IMR-90 (cell line): Measurements from ENCODE around the gene MIA2. TPM values are rescaled to one million over a fixed set of nuclear protein-coding genes. Genes with fewer than 3 reads are reported as not detected.

ENCODE experiments used
- ATAC-seq: fragments of 200-7000 bp; cut with Tn5 transposase; 2 replicates; pipeline ENCODE4 v1.9.1; 2020; ENCODE audit warnings: low read depth, mild to moderate bottlenecking, moderate library complexity
- BruUV-seq: library from RNA; stranded (reverse); fragments of 400-500 nt; replicated peaks from 2 replicates; lab custom pipeline; 2021; lab: Mats Ljungman, UMichigan
- CTCF ChIA-PET: fragments of 300-600 bp; formaldehyde crosslinking; extraction: SDS; loops from one replicate; lab custom pipeline; 2021; ENCODE audit warnings: antibody characterized with exemption; lab: Yijun Ruan, JAX
- POLR2A ChIA-PET: fragments of 300-600 bp; sonication (Branson Sonifier 250); formaldehyde crosslinking; loops from one replicate; lab custom pipeline; 2022; ENCODE audit warnings: antibody characterized with exemption; ENCODE audit not compliant: unreplicated experiment; lab: Charles Lee
- DNase-seq: peaks from one replicate; pipeline ENCODE4 v3.0.0; 2013
- H2AFZ ChIP-seq: replicated peaks from 2 replicates; pipeline ENCODE3; 2013; ENCODE audit warnings: low read length, mild to moderate bottlenecking; ENCODE audit not compliant: poor library complexity
- H2AK5ac ChIP-seq: 2 replicates; pipeline ENCODE4 v1.6.1; 2013; ENCODE audit warnings: low read depth, low read length, inconsistent platforms
- H2AK9ac ChIP-seq: replicated peaks from 2 replicates; pipeline ENCODE3; 2013; ENCODE audit warnings: mild to moderate bottlenecking, low read depth, low read length, moderate library complexity; ENCODE audit not compliant: poor library complexity
- H2BK120ac ChIP-seq: 2 replicates; pipeline ENCODE4 v1.6.1; 2013; ENCODE audit warnings: low read depth, low read length, inconsistent platforms
- H2BK15ac ChIP-seq: 3 replicates; pipeline ENCODE4 v1.6.1; 2013; ENCODE audit warnings: low read depth, low read length, inconsistent platforms
- H2BK20ac ChIP-seq: 2 replicates; pipeline ENCODE4 v1.6.1; 2013; ENCODE audit warnings: low read depth, mild to moderate bottlenecking, inconsistent platforms, low read length, moderate library complexity
- H2BK5ac ChIP-seq: 2 replicates; pipeline ENCODE4 v1.6.1; 2013; ENCODE audit warnings: mild to moderate bottlenecking, low read depth, low read length, inconsistent platforms; ENCODE audit not compliant: poor library complexity, severe bottlenecking
- H3K14ac ChIP-seq: replicated peaks from 2 replicates; pipeline ENCODE4 v1.6.1; 2013; ENCODE audit warnings: low read depth, low read length, inconsistent platforms
- H3K18ac ChIP-seq: 2 replicates; pipeline ENCODE4 v1.6.1; 2013; ENCODE audit warnings: low read depth, low read length, control low read depth
- H3K23ac ChIP-seq: 2 replicates; pipeline ENCODE4 v1.6.1; 2013; ENCODE audit warnings: low read depth, low read length, inconsistent platforms
- H3K27ac ChIP-seq: 2 replicates; pipeline ENCODE4 v1.5.1; 2013; ENCODE audit warnings: mild to moderate bottlenecking, control low read depth, low read length; ENCODE audit not compliant: insufficient read depth
- H3K27me3 ChIP-seq: 2 replicates; pipeline ENCODE4 v1.6.1; 2013; ENCODE audit warnings: low read length; ENCODE audit not compliant: control insufficient read depth, insufficient read depth
- H3K36me3 ChIP-seq: 2 replicates; pipeline ENCODE4 v1.6.1; 2013; ENCODE audit warnings: low read length, mixed read lengths; ENCODE audit not compliant: control insufficient read depth, insufficient read depth
- H3K4ac ChIP-seq: 2 replicates; pipeline ENCODE4 v1.6.1; 2013; ENCODE audit warnings: low read depth, low read length, inconsistent platforms
- H3K4me1 ChIP-seq: 2 replicates; pipeline ENCODE4 v1.6.1; 2013; ENCODE audit warnings: low read length, mixed read lengths; ENCODE audit not compliant: control insufficient read depth, insufficient read depth
- H3K4me2 ChIP-seq: 2 replicates; pipeline ENCODE4 v1.6.1; 2013; ENCODE audit warnings: low read depth, mild to moderate bottlenecking, control low read depth, low read length, moderate library complexity
- H3K4me3 ChIP-seq: 2 replicates; pipeline ENCODE4 v1.5.1; 2013; ENCODE audit warnings: low read depth, mild to moderate bottlenecking, control low read depth, low read length, moderate library complexity; ENCODE audit not compliant: insufficient read depth
- H3K56ac ChIP-seq: 2 replicates; pipeline ENCODE4 v1.6.1; 2013; ENCODE audit warnings: low read length, inconsistent platforms; ENCODE audit not compliant: insufficient read depth; ENCODE audit errors: extremely low read depth
- H3K79me1 ChIP-seq, 2 experiments: 2 replicates each; pipeline ENCODE4 v1.6.1; 2013; ENCODE audit warnings: low read length in 2 of 2, inconsistent platforms in 1 of 2, low read depth in 1 of 2
- H3K9ac ChIP-seq: 2 replicates; pipeline ENCODE4 v1.6.1; 2013; ENCODE audit warnings: low read depth, low read length, control low read depth
- H3K9me1 ChIP-seq: 2 replicates; pipeline ENCODE4 v1.6.1; 2013; ENCODE audit warnings: low read length, inconsistent platforms; ENCODE audit not compliant: insufficient read depth
- H3K9me3 ChIP-seq: 2 replicates; pipeline ENCODE4 v1.6.1; 2013; ENCODE audit warnings: low read length; ENCODE audit not compliant: control insufficient read depth, insufficient read depth
- H4K20me1 ChIP-seq: 2 replicates; pipeline ENCODE4 v1.6.1; 2013; ENCODE audit warnings: low read length, inconsistent platforms; ENCODE audit not compliant: insufficient read depth
- H4K5ac ChIP-seq: 2 replicates; pipeline ENCODE4 v1.6.1; 2013; ENCODE audit warnings: mild to moderate bottlenecking, low read depth, low read length, control low read depth
- H4K8ac ChIP-seq, 2 experiments: 2 replicates each; pipeline ENCODE4 v1.6.1; 2013; ENCODE audit warnings: low read depth in 2 of 2, low read length in 2 of 2, control low read depth in 1 of 2, inconsistent platforms in 1 of 2
- H4K91ac ChIP-seq: 2 replicates; pipeline ENCODE4 v1.6.1; 2013; ENCODE audit warnings: low read depth, low read length, inconsistent platforms; ENCODE audit not compliant: insufficient read depth
- CHD1 ChIP-seq: IDR thresholded peaks from 2 replicates; pipeline ENCODE4 v1.6.1; 2012; ENCODE audit warnings: low read depth, low read length, improper control_type of control experiment
- MAFK ChIP-seq: IDR thresholded peaks from 2 replicates; pipeline ENCODE4 v1.6.1; 2012; ENCODE audit warnings: low read depth, low read length, improper control_type of control experiment
- MAZ ChIP-seq: IDR thresholded peaks from 2 replicates; pipeline ENCODE4 v1.6.1; 2012; ENCODE audit warnings: low read depth, mild to moderate bottlenecking, low read length, improper control_type of control experiment, moderate library complexity, borderline replicate concordance
- MXI1 ChIP-seq: IDR thresholded peaks from 2 replicates; pipeline ENCODE4 v1.6.1; 2012; ENCODE audit warnings: low read depth, mild to moderate bottlenecking, low read length, moderate library complexity, borderline replicate concordance
- NFE2L2 ChIP-seq: fragments of 150-350 bp; IDR thresholded peaks from 2 replicates; pipeline ENCODE4 v1.6.1; 2016; ENCODE audit warnings: low read depth, mild to moderate bottlenecking, low read length
- RFX5 ChIP-seq: IDR thresholded peaks from 2 replicates; pipeline ENCODE4 v1.8.0; 2012; ENCODE audit warnings: low read depth, mild to moderate bottlenecking, low read length, moderate library complexity
- WGBS, 2 experiments: methylation state at CpG; one replicate each; pipeline versions ENCODE4 v1.1.5 to v1.1.7; 2013; ENCODE audit warnings: missing lambda C conversion rate in 2 of 2; ENCODE audit not compliant: insufficient read length in 1 of 2; ENCODE audit errors: extremely low coverage in 2 of 2; 5-methylcytosine and 5-hydroxymethylcytosine counted together
- dilution Hi-C: fragments of 300-500 bp; cut with HindIII; formaldehyde crosslinking; loops from one replicate; pipeline ENCODE4 v1.14.3; 2018; ENCODE audit warnings: low sequenced_read_pairs; ENCODE audit not compliant: unreplicated experiment
- in situ Hi-C: fragments of 300-500 bp; cut with MboI; formaldehyde crosslinking; loops from 3 replicates; pipeline ENCODE4 v1.14.3; 2019; ENCODE audit warnings: low sequenced_read_pairs, inconsistent platforms, mixed read lengths
- intact Hi-C: fragments of 100-400 bp; cut with micrococcal nuclease; formaldehyde crosslinking; loops from 2 replicates; pipeline ENCODE4 v1.10.0; 2022
- polyA plus RNA-seq, 3 experiments: library from polyadenylated mRNA; depleted of rRNA; stranded (reverse); fragments of >200 nt; gene quantifications; 2 replicates each; pipeline ENCODE4 v1.2.3, GENCODE V29; 2012; ENCODE audit warnings: low replicate concordance in 1 of 3
- total RNA-seq: library from RNA; depleted of rRNA; stranded (reverse); fragments of >200 nt; gene quantifications from 2 replicates; pipeline ENCODE4 v1.2.3, GENCODE V29; 2012

The MIA2 gene
- total and polyA plus RNA-seq, 2 of the 4 experiments (the other 2 are of a cell fraction): 3.9 to 6.8 TPM

GRCh38 chr14:39369029-39369428 is 135.3 kb downstream of the MIA2 start:
- Histone ChIP-seq H3K56ac (no peak overlapping the region), H2BK5ac (no peak overlapping the region), H4K5ac (no peak overlapping the region), H4K20me1 (no peaks in the 10 kb centered on the region), H2AK5ac (no peak overlapping the region), H3K79me1 (peaks cover 0 to 18% of the 10 kb centered on the region in 2 experiments; a peak in 2 of 4 replicates), H2AK9ac (no peak overlapping the region), H3K27me3 (no peaks in the 10 kb centered on the region), H2BK120ac (no peak overlapping the region), H4K91ac (no peak overlapping the region), H2BK15ac (no peak overlapping the region), H3K9ac (no peak overlapping the region), H3K14ac (no peak overlapping the region), H3K18ac (no peak overlapping the region), H3K27ac (no peak overlapping the region), H2AFZ (no peak overlapping the region), H4K8ac (no peak overlapping the region), H3K4me1 (no peaks in the 10 kb centered on the region), H3K23ac (no peak overlapping the region), H3K36me3 (peaks cover 3% of the 10 kb centered on the region), H3K4me2 (no peak overlapping the region), H3K9me1 (no peaks in the 10 kb centered on the region), H2BK20ac (no peak overlapping the region), H3K9me3 (peaks cover 4% of the 10 kb centered on the region; the same call in 1 of the 2 replicates), H3K4ac (no peak overlapping the region), H3K4me3 (no peak overlapping the region)
- dilution Hi-C loops (no loop called here), intact Hi-C loops (loop anchor here (2.0 kb wide), 2 partner anchors 194 to 254 kb away; partner anchors contain the start of genes GEMIN2 and PNN), in situ Hi-C loops (no loop called here)
- CTCF ChIA-PET: no interaction called here
- BruUV-seq: no TSS peak
- DNase-seq (no peak), ATAC-seq (no peak)
- no CpG with 5 or more reads among the region's 2 CpGs for WGBS, 2 experiments
- POLR2A ChIA-PET: no interaction called here
- TF ChIP-seq MAFK: no peak
- no peak for TF ChIP-seq CHD1
- TF ChIP-seq MXI1: no peak
- no peak for TF ChIP-seq NFE2L2
- TF ChIP-seq MAZ: no peak
- no peak for TF ChIP-seq RFX5
